KG1 (cell line): Measurements from ENCODE around the gene RPL10A.
"Not testable (repeated sequence)": the region's sequence is repeated elsewhere in the genome, so short reads cannot be mapped to it uniquely, and the experiment has no call there.

Experiments used
- DNase-seq: peaks from one replicate; lab custom pipeline; 2025; lab: John Stamatoyannopoulos, UW

Gene RPL10A

GRCh38 chr6:35468181-35468979 is at the start of gene RPL10A:
Gene RPL10A, plus strand, starts transcription at chr6:35468401. Its CDS starts 34 bp downstream, at chr6:35468435.
- peak; percentile 91 for DNase-seq

GRCh38 chr6:35419417-35419816 is 48.8 kb upstream of the RPL10A start:
- no peak for DNase-seq

- DNase-seq, result no peak
Observed at GRCh38 chr6:35419961-35420360, 48.2 kb upstream of the RPL10A start.

GRCh38 chr6:35425284-35425683 is 42.9 kb upstream of the RPL10A start:
- no peak for DNase-seq

GRCh38 chr6:35426074-35426473 is 42.1 kb upstream of the RPL10A start:
- DNase-seq, result no peak

- DNase-seq, result no peak
Observed at GRCh38 chr6:35427435-35427834, 40.8 kb upstream of the RPL10A start.

- DNase-seq, result no peak
Observed at GRCh38 chr6:35427851-35428321, 40.3 kb upstream of the RPL10A start.

- DNase-seq, result no peak
Observed at GRCh38 chr6:35428421-35429149, 39.6 kb upstream of the RPL10A start.

GRCh38 chr6:35429463-35429862 is 38.7 kb upstream of the RPL10A start:
- no peak for DNase-seq

- no peak for DNase-seq
Observed at GRCh38 chr6:35432291-35432690, 35.9 kb upstream of the RPL10A start.

- not testable (repeated sequence) for DNase-seq
Observed at GRCh38 chr6:35432702-35433101, 35.5 kb upstream of the RPL10A start.

GRCh38 chr6:35435074-35435837 is 32.9 kb upstream of the RPL10A start:
- DNase-seq, result no peak

GRCh38 chr6:35436071-35436857 is 31.9 kb upstream of the RPL10A start:
- DNase-seq, result no peak

GRCh38 chr6:35438378-35439065 is 29.7 kb upstream of the RPL10A start:
- not testable (repeated sequence) for DNase-seq

- DNase-seq, result no peak
Observed at GRCh38 chr6:35439308-35439707, 28.9 kb upstream of the RPL10A start.

GRCh38 chr6:35441205-35441604 is 27.0 kb upstream of the RPL10A start:
- no peak for DNase-seq

- no peak for DNase-seq
Observed at GRCh38 chr6:35441642-35442041, 26.6 kb upstream of the RPL10A start.

- no peak for DNase-seq
Observed at GRCh38 chr6:35442693-35443092, 25.5 kb upstream of the RPL10A start.

- no peak for DNase-seq
Observed at GRCh38 chr6:35443341-35444030, 24.7 kb upstream of the RPL10A start.

GRCh38 chr6:35445691-35446090 is 22.5 kb upstream of the RPL10A start:
- no peak for DNase-seq
